SK-N-SH (cell line): Measurements from ENCODE around the gene WNT4. TPM values are rescaled to one million over a fixed set of nuclear protein-coding genes. Genes with fewer than 3 reads are reported as not detected.

Experiments used
- CTCF ChIA-PET: fragments of 300-600, 350-600 bp; formaldehyde crosslinking; extraction: SDS; loops from one replicate; lab custom pipeline; 2021; lab: Yijun Ruan, JAX
- POLR2A ChIA-PET: fragments of 350-600 bp; sonication (Branson Sonifier 250); formaldehyde crosslinking; extraction: SDS; loops from one replicate; lab custom pipeline; 2020; ENCODE audit warnings: antibody characterized with exemption, inconsistent platforms; lab: Yijun Ruan, JAX
- DNase-seq: peaks from one replicate; pipeline ENCODE4 v3.0.0; 2012
- H2AFZ ChIP-seq: fragments of 200-600 bp; sonication (generic); 2 replicates; pipeline ENCODE4 v1.8.1; 2016; ENCODE audit warnings: antibody characterized with exemption, mild to moderate bottlenecking, low read depth
- H3F3A ChIP-seq: fragments of 200-600 bp; sonication (generic); replicated peaks from 2 replicates; pipeline ENCODE3; 2016; ENCODE audit warnings: antibody characterized with exemption, mild to moderate bottlenecking; ENCODE audit not compliant: insufficient read depth
- H3K27ac ChIP-seq, 2 experiments: fragments of 200-500 bp in 1 of 2; fragments of 200-600 bp in 1 of 2; sonication (Bioruptor generic) in 1 of 2; sonication (generic), shearing (Covaris generic) in 1 of 2; 2 replicates each; pipeline versions ENCODE4 v1.5.1 to v1.6.1; 2014 to 2016; ENCODE audit warnings: low read depth in 2 of 2, inconsistent platforms in 1 of 2, low read length in 1 of 2, mild to moderate bottlenecking in 1 of 2, mixed read lengths in 1 of 2
- H3K27me3 ChIP-seq: fragments of 200-600 bp; sonication (generic), shearing (Covaris generic); 2 replicates; pipeline ENCODE4 v1.6.1; 2016; ENCODE audit warnings: mixed run types; ENCODE audit not compliant: insufficient read depth
- H3K36me3 ChIP-seq, 2 experiments: fragments of 200-500 bp in 1 of 2; fragments of 200-600 bp in 1 of 2; sonication (Bioruptor generic) in 1 of 2; sonication (generic) in 1 of 2; replicated peaks in 1 of 2; 2 replicates each; pipeline versions ENCODE3 to v1.5.1; 2014 to 2016; ENCODE audit warnings: low read length in 1 of 2, mild to moderate bottlenecking in 1 of 2; ENCODE audit not compliant: insufficient read depth in 2 of 2, control insufficient read depth in 1 of 2
- H3K4me1 ChIP-seq, 2 experiments: fragments of 200-500 bp in 1 of 2; fragments of 200-600 bp in 1 of 2; sonication (Bioruptor generic) in 1 of 2; sonication (generic), shearing (Covaris generic) in 1 of 2; 2 replicates each; pipeline versions ENCODE4 v1.5.1 to v1.6.1; 2014 to 2016; ENCODE audit warnings: low read depth in 1 of 2, low read length in 1 of 2, mixed run types in 1 of 2; ENCODE audit not compliant: insufficient read depth in 2 of 2, control insufficient read depth in 1 of 2
- H3K4me2 ChIP-seq: fragments of 200-600 bp; sonication (generic), shearing (Covaris generic); 2 replicates; pipeline ENCODE4 v1.6.1; 2017; ENCODE audit warnings: mixed run types
- H3K4me3 ChIP-seq, 2 experiments: fragments of 200-500 bp in 1 of 2; fragments of 200-600 bp in 1 of 2; sonication (Bioruptor generic) in 1 of 2; sonication (generic), shearing (Covaris generic) in 1 of 2; 2 replicates each; pipeline versions ENCODE4 v1.5.1 to v1.8.1; 2014 to 2016; ENCODE audit warnings: low read depth in 2 of 2, inconsistent platforms in 1 of 2, low read length in 1 of 2, mild to moderate bottlenecking in 1 of 2, mixed read lengths in 1 of 2, moderate library complexity in 1 of 2
- H3K79me2 ChIP-seq: fragments of 200-600 bp; sonication (generic); 2 replicates; pipeline ENCODE4 v1.8.1; 2017; ENCODE audit warnings: mild to moderate bottlenecking; ENCODE audit not compliant: insufficient read depth
- H3K9ac ChIP-seq: fragments of 200-600 bp; sonication (generic); 2 replicates; pipeline ENCODE4 v1.6.1; 2017; ENCODE audit warnings: mixed run types
- H3K9me2 ChIP-seq: fragments of 200-600 bp; sonication (generic); 2 replicates; pipeline ENCODE4 v1.6.1; 2017; ENCODE audit warnings: mixed run types
- H3K9me3 ChIP-seq: fragments of 200-600 bp; sonication (generic); 2 replicates; pipeline ENCODE4 v1.6.1; 2017; ENCODE audit warnings: mixed run types, mild to moderate bottlenecking, moderate library complexity
- H4K20me1 ChIP-seq: fragments of 200-600 bp; sonication (generic); 2 replicates; pipeline ENCODE4 v1.6.1; 2017; ENCODE audit warnings: mild to moderate bottlenecking, mixed run types; ENCODE audit not compliant: insufficient read depth
- CTCF ChIP-seq: fragments of 200-600 bp; sonication (generic); IDR thresholded peaks from 2 replicates; pipeline ENCODE4 v1.6.1; 2017; ENCODE audit warnings: antibody characterized with exemption, mild to moderate bottlenecking, moderate library complexity
- FOXM1 ChIP-seq: IDR thresholded peaks from 2 replicates; pipeline ENCODE4 v1.4.0; 2012; ENCODE audit warnings: low read depth, mild to moderate bottlenecking
- JUND ChIP-seq: IDR thresholded peaks from 2 replicates; pipeline ENCODE4 v1.4.0; 2012
- MEF2A ChIP-seq: IDR thresholded peaks from 2 replicates; pipeline ENCODE4 v1.4.0; 2012; ENCODE audit warnings: low read depth, borderline replicate concordance
- NRF1 ChIP-seq: IDR thresholded peaks from 2 replicates; pipeline ENCODE4 v1.6.1; 2012; ENCODE audit warnings: low read depth, mild to moderate bottlenecking, low read length
- RCOR1 ChIP-seq: fragments of 150-350 bp; IDR thresholded peaks from 2 replicates; pipeline ENCODE4 v1.6.1; 2017; ENCODE audit warnings: antibody characterized with exemption, low read length
- RFX5 ChIP-seq: IDR thresholded peaks from 2 replicates; pipeline ENCODE4 v1.6.1; 2012; ENCODE audit warnings: mild to moderate bottlenecking, improper control_type of control experiment, low read length
- RXRA ChIP-seq: IDR thresholded peaks from 2 replicates; pipeline ENCODE4 v1.4.0; 2012; ENCODE audit warnings: low read depth, mild to moderate bottlenecking, borderline replicate concordance
- TCF12 ChIP-seq: IDR thresholded peaks from 2 replicates; pipeline ENCODE4 v1.4.0; 2012
- USF2 ChIP-seq: fragments of 150-350 bp; IDR thresholded peaks from 2 replicates; pipeline ENCODE4 v1.6.1; 2017; ENCODE audit warnings: antibody characterized with exemption, low read length, low read depth, borderline replicate concordance
- ZBTB33 ChIP-seq: IDR thresholded peaks from 2 replicates; pipeline ENCODE4 v1.4.0; 2012; ENCODE audit warnings: low read depth, borderline replicate concordance
- WGBS: methylation state at CpG from one replicate; pipeline ENCODE4 v1.1.6; 2017; ENCODE audit warnings: low lambda C conversion rate; 5-methylcytosine and 5-hydroxymethylcytosine counted together
- polyA plus RNA-seq, 3 experiments: library from polyadenylated mRNA; depleted of rRNA; stranded (reverse); fragments of >200 nt; gene quantifications; 2 replicates each; pipeline ENCODE4 v1.2.3, GENCODE V29; 2012
- TF ChIP-seq, protein P1 (sequence below): IDR thresholded peaks from 2 replicates; pipeline ENCODE4; 2012
- TF ChIP-seq, protein P2 (sequence below): IDR thresholded peaks from 2 replicates; pipeline ENCODE4 v1.6.1; 2012; ENCODE audit warnings: mild to moderate bottlenecking, low read depth, low read length, moderate library complexity
- TF ChIP-seq, protein P3 (sequence below): fragments of 150-350 bp; IDR thresholded peaks from 2 replicates; pipeline ENCODE4 v1.6.1; 2016; ENCODE audit warnings: mild to moderate bottlenecking, low read depth, low read length

WNT4 gene
- polyA plus RNA-seq, 1 of the 3 experiments (the other 2 are of a cell fraction), result 0.03 TPM

DNA sequence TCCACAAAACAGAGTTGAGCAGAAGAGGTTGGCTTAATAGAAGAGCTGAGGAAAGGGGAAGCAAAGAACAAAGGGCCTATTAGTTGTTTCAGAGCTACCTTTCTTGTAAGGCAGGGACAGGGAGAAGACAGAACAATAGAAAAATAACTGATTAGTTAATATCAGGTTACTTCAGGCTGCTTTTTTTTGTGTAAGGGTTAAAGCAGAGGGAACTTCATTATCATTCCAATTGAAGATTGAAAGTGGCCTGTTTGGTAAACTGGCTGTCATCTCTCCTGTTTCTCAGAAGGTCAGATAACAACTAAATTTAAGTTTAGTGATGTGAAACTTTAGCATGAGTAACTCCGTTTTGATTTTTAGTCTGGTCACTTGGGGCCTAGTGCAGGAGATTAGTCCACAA, 68.1 kb downstream of the WNT4 start:
- no peak for TF ChIP-seq ZBTB33
- TF ChIP-seq, protein P1, sequence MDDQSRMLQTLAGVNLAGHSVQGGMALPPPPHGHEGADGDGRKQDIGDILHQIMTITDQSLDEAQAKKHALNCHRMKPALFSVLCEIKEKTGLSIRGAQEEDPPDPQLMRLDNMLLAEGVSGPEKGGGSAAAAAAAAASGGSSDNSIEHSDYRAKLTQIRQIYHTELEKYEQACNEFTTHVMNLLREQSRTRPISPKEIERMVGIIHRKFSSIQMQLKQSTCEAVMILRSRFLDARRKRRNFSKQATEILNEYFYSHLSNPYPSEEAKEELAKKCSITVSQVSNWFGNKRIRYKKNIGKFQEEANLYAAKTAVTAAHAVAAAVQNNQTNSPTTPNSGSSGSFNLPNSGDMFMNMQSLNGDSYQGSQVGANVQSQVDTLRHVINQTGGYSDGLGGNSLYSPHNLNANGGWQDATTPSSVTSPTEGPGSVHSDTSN, result no peak
- TF ChIP-seq JUND, result no peak
- no peak for TF ChIP-seq FOXM1
- POLR2A ChIA-PET, result no interaction called here
- Histone ChIP-seq H3K27ac (no peak overlapping the region; a peak in 1 of 4 replicates), H3K79me2 (peaks cover 100% of the 10 kb centered on the region), H3K9me2 (no peaks in the 10 kb centered on the region), H3F3A (peaks cover 8% of the 10 kb centered on the region), H3K27me3 (no peaks in the 10 kb centered on the region), H3K4me2 (no peak overlapping the region), H3K36me3 (peaks cover 12 to 52% of the 10 kb centered on the region in 2 experiments), H3K4me3 (no peak overlapping the region), H3K4me1 (no peaks in the 10 kb centered on the region; a peak in 1 of 4 replicates), H2AFZ (no peak overlapping the region), H3K9ac (no peak overlapping the region), H3K9me3 (no peaks in the 10 kb centered on the region), H4K20me1 (peaks cover 100% of the 10 kb centered on the region)
- CTCF ChIA-PET, result interaction anchor here (1.3 kb wide), 1 partner anchor 15 kb away, joined by 3 read pairs; no protein-coding TSS in a partner anchor
- WGBS, result 52% methylated on average over 1 of the region's 1 CpG
- DNase-seq, result no peak

DNA sequence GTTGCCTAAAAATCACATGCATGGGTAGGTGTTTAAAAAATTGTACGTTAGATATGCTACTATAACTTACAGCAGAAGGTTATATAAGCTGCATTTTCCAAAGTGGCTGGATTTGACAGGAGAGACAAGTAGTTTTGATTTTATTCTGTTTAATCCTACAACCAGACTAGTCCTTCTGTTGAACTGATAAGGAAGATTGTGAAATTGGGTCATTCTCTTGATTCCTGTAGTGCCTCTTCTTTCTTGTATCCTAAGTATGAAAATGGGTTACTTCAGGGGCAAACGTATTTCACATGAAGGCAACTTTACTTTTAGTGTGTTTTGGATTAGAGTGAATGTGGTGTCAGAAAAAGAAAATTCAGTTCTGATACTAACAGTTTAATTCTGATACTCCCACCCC, 71.4 kb downstream of the WNT4 start:
- Histone ChIP-seq H3K9me2 (no peaks in the 10 kb centered on the region), H2AFZ (no peak overlapping the region), H3K27ac (no peak overlapping the region), H3K79me2 (peaks cover 100% of the 10 kb centered on the region), H4K20me1 (peaks cover 100% of the 10 kb centered on the region), H3K4me3 (no peak overlapping the region), H3K9me3 (no peaks in the 10 kb centered on the region), H3K4me2 (no peak overlapping the region), H3F3A (peaks cover 14% of the 10 kb centered on the region), H3K9ac (no peak overlapping the region), H3K4me1 (no peaks in the 10 kb centered on the region; a peak in 1 of 4 replicates), H3K27me3 (no peaks in the 10 kb centered on the region), H3K36me3 (peaks cover 0 to 40% of the 10 kb centered on the region in 2 experiments)
- 98% methylated on average over 2 of the region's 2 CpGs for WGBS
- CTCF ChIA-PET, result interaction anchor here (1.7 kb wide), 1 partner anchor 34 kb away, joined by 7 read pairs; no protein-coding TSS in a partner anchor
- TF ChIP-seq RFX5 (no peak), NRF1 (no peak), TCF12 (no peak), RCOR1 (no peak), RXRA (no peak), CTCF (no peak), JUND (no peak), MEF2A (no peak), USF2 (no peak)
- TF ChIP-seq, protein P1, result no peak
- TF ChIP-seq, protein P2, sequence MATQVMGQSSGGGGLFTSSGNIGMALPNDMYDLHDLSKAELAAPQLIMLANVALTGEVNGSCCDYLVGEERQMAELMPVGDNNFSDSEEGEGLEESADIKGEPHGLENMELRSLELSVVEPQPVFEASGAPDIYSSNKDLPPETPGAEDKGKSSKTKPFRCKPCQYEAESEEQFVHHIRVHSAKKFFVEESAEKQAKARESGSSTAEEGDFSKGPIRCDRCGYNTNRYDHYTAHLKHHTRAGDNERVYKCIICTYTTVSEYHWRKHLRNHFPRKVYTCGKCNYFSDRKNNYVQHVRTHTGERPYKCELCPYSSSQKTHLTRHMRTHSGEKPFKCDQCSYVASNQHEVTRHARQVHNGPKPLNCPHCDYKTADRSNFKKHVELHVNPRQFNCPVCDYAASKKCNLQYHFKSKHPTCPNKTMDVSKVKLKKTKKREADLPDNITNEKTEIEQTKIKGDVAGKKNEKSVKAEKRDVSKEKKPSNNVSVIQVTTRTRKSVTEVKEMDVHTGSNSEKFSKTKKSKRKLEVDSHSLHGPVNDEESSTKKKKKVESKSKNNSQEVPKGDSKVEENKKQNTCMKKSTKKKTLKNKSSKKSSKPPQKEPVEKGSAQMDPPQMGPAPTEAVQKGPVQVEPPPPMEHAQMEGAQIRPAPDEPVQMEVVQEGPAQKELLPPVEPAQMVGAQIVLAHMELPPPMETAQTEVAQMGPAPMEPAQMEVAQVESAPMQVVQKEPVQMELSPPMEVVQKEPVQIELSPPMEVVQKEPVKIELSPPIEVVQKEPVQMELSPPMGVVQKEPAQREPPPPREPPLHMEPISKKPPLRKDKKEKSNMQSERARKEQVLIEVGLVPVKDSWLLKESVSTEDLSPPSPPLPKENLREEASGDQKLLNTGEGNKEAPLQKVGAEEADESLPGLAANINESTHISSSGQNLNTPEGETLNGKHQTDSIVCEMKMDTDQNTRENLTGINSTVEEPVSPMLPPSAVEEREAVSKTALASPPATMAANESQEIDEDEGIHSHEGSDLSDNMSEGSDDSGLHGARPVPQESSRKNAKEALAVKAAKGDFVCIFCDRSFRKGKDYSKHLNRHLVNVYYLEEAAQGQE, result no peak
- TF ChIP-seq, protein P3, sequence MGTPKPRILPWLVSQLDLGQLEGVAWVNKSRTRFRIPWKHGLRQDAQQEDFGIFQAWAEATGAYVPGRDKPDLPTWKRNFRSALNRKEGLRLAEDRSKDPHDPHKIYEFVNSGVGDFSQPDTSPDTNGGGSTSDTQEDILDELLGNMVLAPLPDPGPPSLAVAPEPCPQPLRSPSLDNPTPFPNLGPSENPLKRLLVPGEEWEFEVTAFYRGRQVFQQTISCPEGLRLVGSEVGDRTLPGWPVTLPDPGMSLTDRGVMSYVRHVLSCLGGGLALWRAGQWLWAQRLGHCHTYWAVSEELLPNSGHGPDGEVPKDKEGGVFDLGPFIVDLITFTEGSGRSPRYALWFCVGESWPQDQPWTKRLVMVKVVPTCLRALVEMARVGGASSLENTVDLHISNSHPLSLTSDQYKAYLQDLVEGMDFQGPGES, result no peak
- POLR2A ChIA-PET, result no interaction called here
- no peak for DNase-seq
